Mesenchymal stem cell (in vitro differentiated cells and primary cell): Measurements from ENCODE around the gene HTR3D.

Experiments used
- DNase-seq: peaks from one replicate; pipeline ENCODE4 v3.0.0-alpha.2; 2013
- H2AFZ ChIP-seq: one replicate; pipeline ENCODE4 v1.6.1; 2013; ENCODE audit warnings: low read depth, mild to moderate bottlenecking, control low read depth, inconsistent platforms, low read length, moderate library complexity
- H2AK5ac ChIP-seq: 2 replicates; pipeline ENCODE4 v1.6.1; 2013; ENCODE audit warnings: low read length, moderate library complexity, mild to moderate bottlenecking, inconsistent platforms; ENCODE audit not compliant: severe bottlenecking
- H2BK120ac ChIP-seq: one replicate; pipeline ENCODE4 v1.6.1; 2013; ENCODE audit warnings: low read depth, mild to moderate bottlenecking, inconsistent platforms, low read length, moderate library complexity
- H2BK12ac ChIP-seq, 2 experiments: one replicate each; pipeline ENCODE4 v1.6.1; 2013; ENCODE audit warnings: inconsistent platforms in 2 of 2, low read length in 2 of 2, mild to moderate bottlenecking in 2 of 2, moderate library complexity in 2 of 2, control low read depth in 1 of 2
- H2BK15ac ChIP-seq: one replicate; pipeline ENCODE4 v1.6.1; 2013; ENCODE audit warnings: mild to moderate bottlenecking, low read depth, inconsistent platforms; ENCODE audit not compliant: poor library complexity, severe bottlenecking
- H2BK5ac ChIP-seq: 2 replicates; pipeline ENCODE4 v1.6.1; 2013; ENCODE audit warnings: low read depth, mild to moderate bottlenecking, low read length, control low read depth, inconsistent platforms; ENCODE audit not compliant: poor library complexity, severe bottlenecking
- H3K14ac ChIP-seq, 2 experiments: one replicate each; pipeline ENCODE4 v1.6.1; 2013; ENCODE audit warnings: inconsistent platforms in 2 of 2, low read length in 2 of 2, control low read depth in 1 of 2, mild to moderate bottlenecking in 1 of 2, moderate library complexity in 1 of 2
- H3K18ac ChIP-seq, 2 experiments: one replicate each; pipeline ENCODE4 v1.6.1; 2013; ENCODE audit warnings: inconsistent platforms in 2 of 2, low read length in 2 of 2, control low read depth in 1 of 2, low read depth in 1 of 2, mild to moderate bottlenecking in 1 of 2
- H3K23ac ChIP-seq, 2 experiments: one replicate each; pipeline ENCODE4 v1.6.1; 2013; ENCODE audit warnings: inconsistent platforms in 2 of 2, low read length in 2 of 2, mild to moderate bottlenecking in 2 of 2, moderate library complexity in 2 of 2, control low read depth in 1 of 2
- H3K27ac ChIP-seq: 2 replicates; pipeline ENCODE4 v1.5.1; 2013; ENCODE audit warnings: mild to moderate bottlenecking, moderate library complexity, low read length, control low read depth, inconsistent platforms; ENCODE audit not compliant: poor library complexity, severe bottlenecking
- H3K27me3 ChIP-seq, 2 experiments: 2 replicates each; pipeline versions ENCODE4 v1.6.1 to v1.7.0; 2013; ENCODE audit warnings: low read length in 2 of 2, mild to moderate bottlenecking in 2 of 2, moderate library complexity in 2 of 2, control low read depth in 1 of 2, inconsistent platforms in 1 of 2; ENCODE audit not compliant: control insufficient read depth in 1 of 2, insufficient read depth in 1 of 2
- H3K36me3 ChIP-seq, 2 experiments: 2 replicates each; pipeline versions ENCODE4 v1.6.1 to v1.7.0; 2013; ENCODE audit warnings: low read length in 2 of 2, control low read depth in 1 of 2, inconsistent platforms in 1 of 2, low read depth in 1 of 2, mild to moderate bottlenecking in 1 of 2; ENCODE audit not compliant: insufficient read depth in 2 of 2, control insufficient read depth in 1 of 2
- H3K4ac ChIP-seq, 2 experiments: one replicate each; pipeline ENCODE4 v1.6.1; 2013; ENCODE audit warnings: inconsistent platforms in 2 of 2, low read length in 2 of 2, mild to moderate bottlenecking in 2 of 2, moderate library complexity in 2 of 2, control low read depth in 1 of 2, low read depth in 1 of 2
- H3K4me1 ChIP-seq: 2 replicates; pipeline ENCODE4 v1.6.1; 2013; ENCODE audit warnings: low read depth, low read length, control low read depth; ENCODE audit not compliant: control insufficient read depth, insufficient read depth
- H3K4me2 ChIP-seq: 2 replicates; pipeline ENCODE4 v1.6.1; 2013; ENCODE audit warnings: low read length, mild to moderate bottlenecking, inconsistent platforms; ENCODE audit not compliant: poor library complexity, severe bottlenecking
- H3K4me3 ChIP-seq, 2 experiments: 2 replicates each; pipeline versions ENCODE4 v1.5.1 to v1.7.0; 2013; ENCODE audit warnings: low read length in 2 of 2, mild to moderate bottlenecking in 2 of 2, control low read depth in 1 of 2, low read depth in 1 of 2; ENCODE audit not compliant: insufficient read depth in 1 of 2
- H3K79me1 ChIP-seq: replicated peaks from 2 replicates; pipeline ENCODE4 v1.6.1; 2013; ENCODE audit warnings: mild to moderate bottlenecking, control low read depth, low read length, inconsistent platforms; ENCODE audit not compliant: poor library complexity, severe bottlenecking
- H3K9ac ChIP-seq: 2 replicates; pipeline ENCODE4 v1.7.0; 2013; ENCODE audit warnings: mild to moderate bottlenecking, low read length, moderate library complexity
- H3K9me3 ChIP-seq: 2 replicates; pipeline ENCODE4 v1.7.0; 2013; ENCODE audit warnings: mild to moderate bottlenecking, low read length; ENCODE audit not compliant: control insufficient read depth
- H4K8ac ChIP-seq: one replicate; pipeline ENCODE4 v1.6.1; 2013; ENCODE audit warnings: inconsistent platforms, mild to moderate bottlenecking, low read length, moderate library complexity
- H4K91ac ChIP-seq: one replicate; pipeline ENCODE4 v1.6.1; 2013; ENCODE audit warnings: mild to moderate bottlenecking, low read length, inconsistent platforms
- WGBS: methylation state at CpG from one replicate; pipeline ENCODE4 v1.1.7; 2013; ENCODE audit warnings: mixed read lengths; 5-methylcytosine and 5-hydroxymethylcytosine counted together

The HTR3D gene

DNA sequence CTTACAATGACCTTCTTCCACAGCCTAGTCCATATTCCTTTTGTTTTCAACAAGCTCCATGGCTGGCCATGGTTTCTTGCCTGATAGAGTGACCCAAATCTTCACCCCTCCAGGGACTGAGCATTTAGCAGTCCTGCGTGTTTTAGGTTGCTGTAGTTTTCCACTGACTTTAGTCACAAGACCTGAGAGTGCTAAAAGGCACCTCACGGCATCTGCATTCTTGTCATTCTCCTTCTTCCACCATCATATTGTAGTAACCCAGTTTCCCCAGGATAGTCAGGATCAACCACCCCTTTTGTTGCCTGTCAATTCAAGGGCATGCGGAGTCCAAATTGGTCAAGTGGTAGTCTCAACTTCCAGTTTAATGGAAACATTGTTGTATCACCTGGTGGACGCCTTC is 42.1 kb downstream of the HTR3D start:
- Histone ChIP-seq H2BK12ac (no peak overlapping the region), H2BK120ac (no peak overlapping the region), H3K14ac (no peak overlapping the region), H2AFZ (no peak overlapping the region), H3K23ac (no peak overlapping the region), H3K27me3 (peaks cover 13 to 30% of the 10 kb centered on the region in 2 experiments), H3K79me1 (no peaks in the 10 kb centered on the region), H3K36me3 (no peaks in the 10 kb centered on the region), H3K18ac (no peak overlapping the region), H3K4ac (no peak overlapping the region), H3K4me1 (no peaks in the 10 kb centered on the region), H4K91ac (no peak overlapping the region), H2BK5ac (no peak overlapping the region), H3K27ac (no peak overlapping the region), H4K8ac (no peak overlapping the region), H3K4me2 (no peak overlapping the region), H2AK5ac (no peak overlapping the region), H3K9ac (no peak overlapping the region), H3K4me3 (no peak overlapping the region), H3K9me3 (peaks cover 4% of the 10 kb centered on the region), H2BK15ac (no peak overlapping the region)
- no peak for DNase-seq
- 87% methylated on average over 4 of the region's 4 CpGs for WGBS

GRCh38 chr3:184075901-184076300 is 44.4 kb downstream of the HTR3D start:
- Histone ChIP-seq H3K27me3 (peaks cover 13 to 34% of the 10 kb centered on the region in 2 experiments), H3K18ac (no peak overlapping the region), H3K4me2 (no peak overlapping the region), H3K36me3 (no peaks in the 10 kb centered on the region), H3K23ac (no peak overlapping the region), H4K8ac (no peak overlapping the region), H2BK120ac (no peak overlapping the region), H3K9ac (no peak overlapping the region), H2BK15ac (no peak overlapping the region), H3K4me1 (no peaks in the 10 kb centered on the region), H4K91ac (no peak overlapping the region), H3K14ac (no peak overlapping the region), H3K27ac (no peak overlapping the region), H2BK5ac (no peak overlapping the region), H3K4me3 (no peak overlapping the region), H2AFZ (no peak overlapping the region), H3K79me1 (no peaks in the 10 kb centered on the region), H3K4ac (no peak overlapping the region), H2AK5ac (no peak overlapping the region), H2BK12ac (no peak overlapping the region), H3K9me3 (peaks cover 4% of the 10 kb centered on the region)
- DNase-seq, result no peak
- 92% methylated on average over 5 of the region's 6 CpGs for WGBS

DNA sequence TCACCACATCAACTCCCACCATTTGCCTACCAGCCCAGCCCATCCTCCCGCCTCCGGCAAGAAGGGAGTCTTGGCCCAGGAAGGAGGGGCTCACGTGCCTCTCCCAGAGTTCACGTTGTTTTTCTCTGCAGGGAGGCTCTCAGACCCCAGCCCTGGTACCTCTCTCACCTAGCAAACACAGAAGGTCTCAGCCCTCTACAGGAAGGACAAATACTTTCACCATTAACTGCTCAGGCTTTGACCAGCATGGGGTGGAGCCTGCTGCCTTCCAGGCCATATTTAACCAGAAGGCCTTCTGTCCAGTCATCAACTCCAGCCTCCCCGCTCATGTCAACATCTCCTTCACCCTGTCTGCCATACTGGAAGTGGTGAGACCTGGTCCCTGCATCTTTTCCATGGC is 46.3 kb downstream of the HTR3D start:
- Histone ChIP-seq H3K27ac (no peak overlapping the region), H2BK12ac (no peak overlapping the region), H3K18ac (no peak overlapping the region), H2AK5ac (no peak overlapping the region), H3K27me3 (peaks cover 23 to 43% of the 10 kb centered on the region in 2 experiments), H3K4ac (no peak overlapping the region), H2BK120ac (no peak overlapping the region), H3K9me3 (peaks cover 4% of the 10 kb centered on the region), H4K8ac (no peak overlapping the region), H3K36me3 (no peaks in the 10 kb centered on the region), H2BK5ac (no peak overlapping the region), H4K91ac (no peak overlapping the region), H2AFZ (no peak overlapping the region), H2BK15ac (no peak overlapping the region), H3K4me2 (no peak overlapping the region), H3K4me1 (peaks cover 2% of the 10 kb centered on the region), H3K14ac (no peak overlapping the region), H3K79me1 (no peaks in the 10 kb centered on the region), H3K23ac (no peak overlapping the region), H3K4me3 (no peak overlapping the region), H3K9ac (no peak overlapping the region)
- 55% methylated on average over 5 of the region's 5 CpGs for WGBS
- DNase-seq, result no peak

DNA sequence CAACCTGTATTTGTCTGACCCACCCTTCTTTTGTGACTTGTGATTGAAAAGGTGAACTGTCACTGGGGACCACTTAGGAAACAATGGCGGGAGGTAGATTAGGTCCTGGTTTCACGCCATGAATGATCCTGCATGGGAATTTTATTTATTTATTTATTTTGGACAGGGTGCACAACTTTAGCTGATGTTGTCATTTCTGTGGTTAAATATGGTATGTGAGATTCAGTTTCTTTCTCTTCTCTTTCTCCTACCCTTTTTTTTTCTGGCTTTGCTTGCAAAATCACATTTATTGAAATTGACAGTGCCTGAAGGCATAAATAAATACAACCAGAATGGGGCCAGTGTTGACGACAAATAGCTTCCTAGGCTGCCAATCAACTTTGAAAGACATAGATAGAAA is 47.3 kb downstream of the HTR3D start:
- Histone ChIP-seq H3K9me3 (peaks cover 4% of the 10 kb centered on the region), H4K8ac (no peak overlapping the region), H3K9ac (no peak overlapping the region), H3K36me3 (no peaks in the 10 kb centered on the region), H3K23ac (no peak overlapping the region), H3K79me1 (no peaks in the 10 kb centered on the region), H2BK120ac (no peak overlapping the region), H2AFZ (no peak overlapping the region), H3K4me3 (no peak overlapping the region), H2AK5ac (no peak overlapping the region), H3K4me2 (no peak overlapping the region), H4K91ac (no peak overlapping the region), H3K14ac (no peak overlapping the region), H3K4me1 (peaks cover 2% of the 10 kb centered on the region), H2BK15ac (no peak overlapping the region), H2BK5ac (no peak overlapping the region), H3K18ac (no peak overlapping the region), H3K27ac (no peak overlapping the region), H3K27me3 (peaks cover 21 to 38% of the 10 kb centered on the region in 2 experiments), H2BK12ac (no peak overlapping the region), H3K4ac (no peak overlapping the region)
- WGBS, result 98% methylated on average over 3 of the region's 3 CpGs
- no peak for DNase-seq
